Tibial nerve (tissue), 4 donors: Measurements from ENCODE around the gene DDX10.

Experiments used
- CTCF ChIP-seq, 5 experiments: fragments of 200-600 bp in 3 of 5; fragments of 450-650 bp in 2 of 5; sonication (generic) in 3 of 5; IDR thresholded peaks; one replicate each; pipeline ENCODE4 v1.5.1; 2016 to 2019; ENCODE audit warnings: antibody characterized with exemption in 5 of 5, mild to moderate bottlenecking in 3 of 5, moderate library complexity in 2 of 5
- EP300 ChIP-seq, 2 donors: sonication (generic); formaldehyde crosslinking; IDR thresholded peaks; one replicate each; pipeline ENCODE4 v1.6.1; 2017; ENCODE audit warnings: antibody characterized with exemption in 2 of 2, mild to moderate bottlenecking in 1 of 2

DNA sequence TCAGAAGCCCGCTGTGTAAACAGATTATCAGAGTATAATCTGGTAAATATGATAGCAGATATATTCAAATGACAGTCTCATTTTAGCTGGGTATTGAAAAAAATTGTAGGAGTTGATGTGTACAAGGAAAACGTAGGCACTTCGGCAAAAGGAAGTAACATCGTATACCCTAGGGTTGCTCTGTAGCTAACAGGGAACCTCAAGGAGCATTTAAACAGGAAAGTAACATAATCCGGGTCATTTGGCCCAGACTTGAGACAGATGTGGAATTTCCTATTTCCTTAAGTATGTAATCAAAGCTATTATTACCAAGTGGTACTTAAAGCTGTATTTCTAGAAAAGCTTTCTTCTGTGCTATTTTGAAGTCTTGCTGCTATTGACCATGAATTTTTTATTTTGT is 215.6 kb downstream of the DDX10 start:
- TF ChIP-seq CTCF (IDR thresholded peaks at IDR 0.05) (no peak), EP300 (IDR thresholded peaks at IDR 0.05) (no peak)
